ENCODE results near the gene FAM174B.
A peak's percentile ranks its signal among the peaks of the same experiment; 100 is the strongest.

Gene FAM174B

DNA sequence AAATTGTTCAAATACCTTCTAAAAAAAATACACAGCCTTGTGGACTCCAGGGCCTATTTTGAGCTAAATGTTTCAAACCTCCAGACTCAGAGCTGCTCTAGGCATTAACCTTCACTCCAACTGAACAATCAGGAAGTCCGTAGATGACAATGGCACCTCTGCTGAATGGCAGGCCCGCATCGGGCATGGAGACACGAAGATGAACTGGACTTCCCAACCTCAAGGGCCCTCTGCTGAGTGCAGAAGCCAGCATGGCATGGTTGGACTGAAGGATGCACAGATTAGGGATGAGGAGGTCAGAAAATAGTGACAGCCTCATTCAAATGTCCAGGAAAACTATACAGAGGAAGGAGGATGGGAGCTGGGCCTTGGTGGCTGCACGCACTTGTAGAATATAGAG lies 2.2 kb downstream of the FAM174B start:
- H3K36me3 ChIP-seq (ENCODE audit: control insufficient read depth, insufficient read depth, low read length) = peaks cover 8% of the 10 kb centered on the region
- peak overlapping the region; percentile 62 for H3K4me3 ChIP-seq (replicated peaks; ENCODE audit: low read depth, low read length)
- DNase-seq (ENCODE audit: extremely low read depth, insufficient read length) = no peak
- no peak for TF ChIP-seq CTCF (IDR thresholded peaks at IDR 0.05; ENCODE audit: insufficient read depth, low read length, poor library complexity, severe bottlenecking)
- no peaks in the 10 kb centered on the region for H3K27me3 ChIP-seq (replicated peaks; ENCODE audit: control insufficient read depth, insufficient read depth, low read length)

DNA sequence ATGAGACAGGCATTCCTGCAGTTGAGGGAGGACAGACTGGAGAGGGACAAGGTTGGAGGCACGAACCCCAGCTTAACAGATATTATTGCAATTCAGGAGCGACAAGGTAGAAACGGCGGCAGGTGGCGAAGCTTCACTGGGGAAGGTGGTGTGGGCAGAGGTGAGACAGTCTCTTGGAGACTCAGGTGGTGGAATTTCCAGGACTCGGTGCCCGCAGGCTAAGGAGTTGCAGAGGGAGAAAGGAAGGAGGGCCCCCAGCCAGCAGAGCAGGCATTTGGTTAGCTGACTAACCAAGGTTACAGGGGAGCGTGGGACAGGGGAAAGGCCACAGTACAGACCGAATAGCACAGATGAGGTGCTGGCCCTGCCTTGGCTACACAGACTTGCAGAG lies 3.0 kb downstream of the FAM174B start:
- TF ChIP-seq CTCF (IDR thresholded peaks at IDR 0.05; ENCODE audit: insufficient read depth, low read length, poor library complexity, severe bottlenecking) = no peak
- no peak overlapping the region; the same call in 1 of the 2 replicates for H3K4me3 ChIP-seq (replicated peaks; ENCODE audit: low read depth, low read length)

GRCh38 chr15:92651877-92652575 lies 3.5 kb downstream of the FAM174B start:
- no peak overlapping the region; the same call in 1 of the 2 replicates for H3K4me3 ChIP-seq (replicated peaks; ENCODE audit: low read depth, low read length)
- H3K27me3 ChIP-seq (replicated peaks; ENCODE audit: control insufficient read depth, insufficient read depth, low read length) = no peaks in the 10 kb centered on the region
- peaks cover 8% of the 10 kb centered on the region for H3K36me3 ChIP-seq (ENCODE audit: control insufficient read depth, insufficient read depth, low read length)
- no peak for DNase-seq (ENCODE audit: extremely low read depth, insufficient read length)
- no peak for TF ChIP-seq CTCF (IDR thresholded peaks at IDR 0.05; ENCODE audit: insufficient read depth, low read length, poor library complexity, severe bottlenecking)

More for the DNA sequence above, 3.0 kb downstream of the FAM174B start:
- DNase-seq (ENCODE audit: extremely low read depth, insufficient read length) = no peak
- H3K36me3 ChIP-seq (ENCODE audit: control insufficient read depth, insufficient read depth, low read length) = peaks cover 8% of the 10 kb centered on the region
- H3K27me3 ChIP-seq (replicated peaks; ENCODE audit: control insufficient read depth, insufficient read depth, low read length) = no peaks in the 10 kb centered on the region

GRCh38 chr15:92650966-92651365 lies 4.6 kb downstream of the FAM174B start:
- no peak for DNase-seq (ENCODE audit: extremely low read depth, insufficient read length)
- TF ChIP-seq CTCF (IDR thresholded peaks at IDR 0.05; ENCODE audit: insufficient read depth, low read length, poor library complexity, severe bottlenecking) = no peak
- H3K4me3 ChIP-seq (replicated peaks; ENCODE audit: low read depth, low read length) = no peak overlapping the region
- H3K36me3 ChIP-seq (ENCODE audit: control insufficient read depth, insufficient read depth, low read length) = peaks cover 8% of the 10 kb centered on the region
- H3K27me3 ChIP-seq (replicated peaks; ENCODE audit: control insufficient read depth, insufficient read depth, low read length) = no peaks in the 10 kb centered on the region

GRCh38 chr15:92650256-92650655 lies 5.3 kb downstream of the FAM174B start:
- TF ChIP-seq CTCF (IDR thresholded peaks at IDR 0.05; ENCODE audit: insufficient read depth, low read length, poor library complexity, severe bottlenecking) = no peak
- DNase-seq (ENCODE audit: extremely low read depth, insufficient read length) = no peak
- no peaks in the 10 kb centered on the region for H3K27me3 ChIP-seq (replicated peaks; ENCODE audit: control insufficient read depth, insufficient read depth, low read length)
- H3K36me3 ChIP-seq (ENCODE audit: control insufficient read depth, insufficient read depth, low read length) = peaks cover 8% of the 10 kb centered on the region
- H3K4me3 ChIP-seq (replicated peaks; ENCODE audit: low read depth, low read length) = no peak overlapping the region
